ENCODE data around the gene CISH.

DNA sequence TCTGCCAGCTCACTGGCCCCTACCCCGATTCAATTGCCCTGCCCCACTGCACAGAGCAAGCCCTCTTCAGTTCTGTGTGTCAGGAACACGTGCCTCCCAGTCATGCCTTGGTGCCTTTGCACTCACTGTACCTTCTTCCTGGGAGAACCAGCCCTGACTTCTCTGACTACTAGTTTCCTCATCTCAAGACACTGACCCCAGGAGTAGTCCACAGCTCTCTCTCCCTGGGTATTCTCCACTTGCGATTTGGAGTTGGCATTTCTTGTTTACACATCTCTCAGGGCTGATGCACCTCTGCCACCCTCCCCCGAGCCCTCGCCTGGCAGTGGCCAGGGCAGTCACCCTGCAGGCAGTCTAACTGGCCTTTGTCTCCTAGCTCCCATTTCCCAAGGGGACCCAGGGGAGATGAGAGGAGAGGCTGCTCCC lies 5.7 kb downstream of the CISH start:
- TF ChIP-seq, protein P1, sequence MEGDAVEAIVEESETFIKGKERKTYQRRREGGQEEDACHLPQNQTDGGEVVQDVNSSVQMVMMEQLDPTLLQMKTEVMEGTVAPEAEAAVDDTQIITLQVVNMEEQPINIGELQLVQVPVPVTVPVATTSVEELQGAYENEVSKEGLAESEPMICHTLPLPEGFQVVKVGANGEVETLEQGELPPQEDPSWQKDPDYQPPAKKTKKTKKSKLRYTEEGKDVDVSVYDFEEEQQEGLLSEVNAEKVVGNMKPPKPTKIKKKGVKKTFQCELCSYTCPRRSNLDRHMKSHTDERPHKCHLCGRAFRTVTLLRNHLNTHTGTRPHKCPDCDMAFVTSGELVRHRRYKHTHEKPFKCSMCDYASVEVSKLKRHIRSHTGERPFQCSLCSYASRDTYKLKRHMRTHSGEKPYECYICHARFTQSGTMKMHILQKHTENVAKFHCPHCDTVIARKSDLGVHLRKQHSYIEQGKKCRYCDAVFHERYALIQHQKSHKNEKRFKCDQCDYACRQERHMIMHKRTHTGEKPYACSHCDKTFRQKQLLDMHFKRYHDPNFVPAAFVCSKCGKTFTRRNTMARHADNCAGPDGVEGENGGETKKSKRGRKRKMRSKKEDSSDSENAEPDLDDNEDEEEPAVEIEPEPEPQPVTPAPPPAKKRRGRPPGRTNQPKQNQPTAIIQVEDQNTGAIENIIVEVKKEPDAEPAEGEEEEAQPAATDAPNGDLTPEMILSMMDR (IDR thresholded peaks at IDR 0.05; ENCODE audit: low read depth, low read length, poor library complexity, severe bottlenecking): no peak
- no peak for TF ChIP-seq EZH2phosphoT487 (IDR thresholded peaks at IDR 0.05; ENCODE audit: borderline replicate concordance, low read length)

All from DOHH2 (cell line).